Measurements from ENCODE around the gene FAR1.

- no peak for TF ChIP-seq CTCF (IDR thresholded peaks at IDR 0.05)
- TF ChIP-seq ZFX (IDR thresholded peaks at IDR 0.05; ENCODE audit: borderline replicate concordance) = no peak
Measured at GRCh38 chr11:13668957-13669521, 571 bp downstream of the FAR1 start.
